Fibroblast of gingiva (primary cell): ENCODE data around the gene USP3.
"Not testable (repeated sequence)": the region's sequence is repeated elsewhere in the genome, so short reads cannot be mapped to it uniquely, and the experiment has no call there.

Source experiments
- DNase-seq: peaks from one replicate; pipeline ENCODE4 v3.0.0-alpha.2; 2011; ENCODE audit warnings: low read depth

The USP3 gene

GRCh38 chr15:63476229-63476632 is 28.2 kb upstream of the USP3 start:
- DNase-seq = peak; percentile 90

GRCh38 chr15:63478243-63478642 is 26.1 kb upstream of the USP3 start:
- no peak for DNase-seq

GRCh38 chr15:63480441-63480821 is 24.0 kb upstream of the USP3 start:
- DNase-seq = no peak

DNA sequence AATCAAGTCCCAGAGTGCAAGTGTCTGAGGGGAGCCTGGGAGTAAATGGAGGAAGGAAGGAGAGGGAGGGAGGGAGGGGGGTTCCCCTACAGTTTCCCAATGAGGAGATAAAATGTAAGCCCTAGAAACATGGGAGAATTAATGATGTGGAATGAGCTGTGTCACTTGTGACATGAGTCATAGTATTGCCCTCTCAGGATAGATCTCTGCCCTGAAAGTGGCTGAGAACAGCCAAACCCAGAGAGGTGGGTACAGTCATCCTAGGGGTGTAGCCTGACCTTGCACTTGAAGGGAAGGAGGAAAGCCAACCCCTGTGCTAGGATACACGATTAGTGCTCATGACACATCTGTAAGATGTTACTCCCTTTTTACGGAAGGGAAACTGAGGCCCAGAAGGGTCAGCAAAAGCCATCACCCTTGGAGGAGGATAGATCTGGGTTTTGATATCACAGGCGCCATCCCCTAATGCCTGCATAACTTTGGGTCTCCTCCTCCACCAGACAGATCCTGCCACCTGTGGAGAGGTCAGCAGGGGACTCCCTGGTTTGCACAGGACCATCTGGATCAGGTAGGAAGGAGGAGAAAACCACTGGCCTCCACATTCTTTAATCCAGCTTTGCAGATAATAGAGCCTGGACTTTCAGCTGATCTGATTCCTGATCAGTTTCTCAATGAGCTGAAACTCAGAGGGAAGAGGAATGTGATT is 23.1 kb upstream of the USP3 start:
- DNase-seq = no peak

- DNase-seq = no peak
These were observed 21.5 kb upstream of the USP3 start for GRCh38 chr15:63482874-63483323.

- DNase-seq = peak; percentile 54
These were observed 20.6 kb upstream of the USP3 start for GRCh38 chr15:63483521-63484371.

- DNase-seq = no peak
These were observed 19.8 kb upstream of the USP3 start for GRCh38 chr15:63484433-63485186.

DNA sequence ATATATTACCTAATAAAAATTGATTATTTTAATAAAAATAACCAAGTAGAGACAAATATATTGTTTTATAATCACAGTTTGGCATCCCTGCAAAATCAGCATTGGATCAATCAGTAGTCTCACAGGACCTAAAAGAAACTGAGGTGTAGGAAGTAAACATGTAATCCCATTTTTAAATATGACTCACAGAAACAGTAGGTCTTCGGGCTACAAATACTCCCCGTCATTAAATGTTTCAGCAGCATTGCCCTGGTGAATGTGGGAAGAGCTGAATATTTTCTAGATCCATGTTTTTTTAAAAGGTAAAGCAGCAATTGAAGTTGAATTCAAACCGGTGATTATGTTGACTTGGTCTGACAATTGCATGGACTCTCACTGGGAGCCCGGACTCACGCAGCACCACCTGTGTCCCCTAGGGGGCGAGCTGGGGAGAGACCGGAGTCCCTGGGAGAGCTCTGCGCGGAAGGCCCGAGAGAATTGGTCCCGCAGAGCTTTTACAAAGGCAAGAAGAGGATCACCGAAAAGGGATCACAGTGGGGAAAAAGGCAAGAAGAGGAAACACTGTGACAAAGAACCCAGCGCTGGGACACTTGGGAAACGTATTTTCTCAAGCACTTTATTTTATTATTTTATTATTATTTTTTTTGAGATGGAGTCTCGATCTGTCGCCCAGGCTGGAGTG is 17.2 kb upstream of the USP3 start:
- DNase-seq = peak; percentile 60

DNA sequence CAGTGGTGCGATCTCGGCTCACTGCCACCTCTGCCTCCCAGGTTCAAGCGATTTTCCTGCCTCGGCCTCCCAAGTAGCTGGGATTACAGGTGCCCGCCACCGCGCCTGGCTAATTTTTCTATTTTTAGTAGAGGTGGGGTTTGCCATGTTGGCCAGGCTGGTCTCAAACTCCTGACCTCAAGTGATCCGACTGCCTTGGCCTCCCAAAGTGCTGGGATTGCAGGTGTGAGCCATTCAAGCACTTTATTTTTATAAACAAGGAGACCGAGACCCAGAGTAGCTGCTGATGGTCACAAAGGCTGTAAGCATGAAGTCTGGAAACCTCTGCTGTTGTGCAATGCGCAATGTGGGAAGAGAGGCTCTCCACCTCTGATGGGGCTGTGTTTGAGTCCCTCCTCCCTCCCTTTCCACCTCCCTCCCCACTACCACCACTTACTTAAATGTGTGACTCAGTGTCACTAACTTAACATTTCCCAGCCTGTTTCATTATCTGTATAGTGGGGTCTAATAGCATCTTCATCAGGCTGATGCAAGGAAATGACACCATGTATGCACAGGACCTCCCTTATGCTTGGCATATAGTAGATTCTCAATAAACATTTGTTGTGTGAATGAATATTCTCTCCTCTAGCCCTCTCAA is 16.5 kb upstream of the USP3 start:
- not testable (repeated sequence) for DNase-seq

DNA sequence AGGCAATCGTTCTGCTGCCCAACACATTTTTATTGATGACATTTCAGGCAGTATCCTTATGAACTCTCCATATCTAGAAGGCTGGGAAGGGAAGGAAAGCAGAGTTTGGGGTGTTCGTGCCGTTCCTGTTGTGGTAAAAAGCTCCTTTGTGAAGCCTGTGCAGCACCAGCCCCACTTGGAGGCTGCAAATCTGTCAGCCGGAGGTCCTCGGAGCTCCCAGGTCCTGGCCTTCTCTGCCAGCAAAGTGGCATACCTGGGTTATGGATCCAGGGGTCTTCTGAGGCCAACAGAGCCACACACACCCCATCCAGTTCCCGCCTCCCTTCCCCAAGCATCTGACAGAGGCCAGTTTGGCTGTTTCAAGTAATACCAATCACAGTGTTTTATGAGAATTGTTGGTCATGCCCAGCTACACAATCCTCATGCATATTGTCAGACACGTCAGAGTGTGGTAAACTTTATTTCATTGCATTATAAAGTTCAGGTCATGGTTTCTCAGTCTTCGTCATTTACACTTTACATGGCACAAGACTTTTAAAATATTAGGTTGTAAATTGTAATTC is 15.9 kb upstream of the USP3 start:
- no peak for DNase-seq

- DNase-seq = no peak
These were observed 15.0 kb upstream of the USP3 start for GRCh38 chr15:63489352-63489751.

DNA sequence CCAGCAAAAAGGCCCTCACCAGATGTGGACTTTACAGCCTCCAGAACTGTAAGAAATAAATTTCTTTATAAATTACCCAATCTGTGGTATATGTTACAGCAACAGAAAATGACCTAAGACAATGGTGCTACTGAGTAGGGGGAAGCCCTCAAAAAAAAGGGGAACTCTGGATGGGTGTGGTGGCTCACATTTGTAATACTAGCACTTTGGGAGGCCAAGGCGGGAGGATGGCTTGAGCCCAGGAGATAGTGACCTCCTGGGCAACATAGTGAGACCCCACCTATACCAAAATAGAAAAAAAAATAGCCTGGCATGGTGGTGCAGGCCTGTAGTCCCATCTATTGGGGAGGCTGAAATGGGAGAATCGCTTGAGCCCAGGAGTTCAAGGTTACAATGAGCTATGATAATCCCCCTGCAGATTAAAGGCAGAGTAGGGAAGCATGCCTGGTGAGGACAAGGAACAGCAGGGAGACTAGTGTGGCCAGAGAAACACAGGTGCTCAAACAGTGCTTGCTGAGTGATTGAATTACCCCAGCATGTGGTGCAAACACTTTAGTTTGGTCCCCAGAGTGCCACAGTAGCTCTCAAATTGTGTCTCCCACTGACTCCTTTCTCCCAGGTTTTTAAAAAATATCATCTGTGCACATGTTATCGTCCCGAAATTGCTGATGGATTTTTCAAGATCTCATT is 13.9 kb upstream of the USP3 start:
- DNase-seq = no peak

DNA sequence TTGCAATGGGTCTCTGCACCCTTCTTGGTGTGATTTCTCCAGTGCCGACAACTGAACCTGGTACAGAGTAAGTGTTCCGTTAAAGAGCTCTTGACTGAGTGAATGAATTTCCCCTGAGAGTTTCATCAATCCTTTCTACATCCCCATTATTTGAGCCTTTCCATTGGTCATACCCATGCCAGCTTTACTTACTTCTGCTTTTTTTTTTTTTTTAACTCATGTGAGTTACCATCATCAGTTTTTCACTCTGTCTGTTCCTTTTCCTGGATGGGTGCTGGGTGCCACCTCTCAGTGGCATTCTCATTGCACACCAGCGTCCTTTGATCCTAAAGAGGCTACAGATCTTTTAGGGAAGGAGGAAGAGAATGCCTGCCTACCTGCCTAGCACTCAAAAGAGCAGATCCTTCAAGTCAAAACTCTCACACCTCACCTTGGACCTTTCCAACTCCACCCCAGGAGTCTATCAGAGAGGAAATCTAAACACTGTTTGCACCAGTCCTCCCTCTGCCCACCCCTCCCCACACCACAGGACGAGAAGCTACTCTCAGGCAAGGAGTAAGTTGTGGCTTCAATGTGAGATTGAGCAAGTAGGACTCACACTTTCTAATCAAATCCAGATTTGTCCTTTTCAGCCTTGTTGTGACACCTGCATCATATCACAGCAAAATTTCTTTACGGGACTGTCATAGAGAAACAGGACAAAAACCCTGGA is 13.1 kb upstream of the USP3 start:
- peak; percentile 75 for DNase-seq

GRCh38 chr15:63491979-63492378 is 12.4 kb upstream of the USP3 start:
- peak; percentile 30 for DNase-seq

DNA sequence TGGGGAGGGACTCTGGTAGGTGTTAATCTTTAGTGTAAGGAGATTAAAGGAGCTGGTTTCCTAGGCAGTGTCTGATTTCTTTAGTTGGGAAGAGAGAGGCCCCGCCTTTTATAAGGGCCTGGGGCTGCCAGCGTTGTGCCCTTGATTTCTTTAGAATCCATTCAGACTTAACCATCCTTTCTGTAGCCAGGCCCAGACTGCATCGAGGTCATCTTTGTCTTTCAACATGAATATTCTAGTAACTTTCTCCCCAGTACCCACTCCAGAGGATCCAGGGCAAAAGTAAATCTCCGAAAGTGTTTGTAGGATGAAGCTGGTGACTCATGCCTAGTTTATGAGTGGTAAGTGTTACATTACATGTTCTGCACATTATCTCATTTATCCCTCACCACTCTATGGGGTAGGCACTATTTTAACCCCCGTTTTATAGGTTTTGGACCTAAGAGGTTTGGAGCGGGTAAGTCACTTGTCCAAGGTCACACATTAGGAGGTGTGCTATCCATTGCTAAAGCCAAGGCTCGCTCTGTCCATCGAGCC is 11.8 kb upstream of the USP3 start:
- peak; percentile 77 for DNase-seq

- DNase-seq = no peak
These were observed 11.0 kb upstream of the USP3 start for GRCh38 chr15:63493436-63493835.

GRCh38 chr15:63494408-63494807 is 10.0 kb upstream of the USP3 start:
- no peak for DNase-seq

DNA sequence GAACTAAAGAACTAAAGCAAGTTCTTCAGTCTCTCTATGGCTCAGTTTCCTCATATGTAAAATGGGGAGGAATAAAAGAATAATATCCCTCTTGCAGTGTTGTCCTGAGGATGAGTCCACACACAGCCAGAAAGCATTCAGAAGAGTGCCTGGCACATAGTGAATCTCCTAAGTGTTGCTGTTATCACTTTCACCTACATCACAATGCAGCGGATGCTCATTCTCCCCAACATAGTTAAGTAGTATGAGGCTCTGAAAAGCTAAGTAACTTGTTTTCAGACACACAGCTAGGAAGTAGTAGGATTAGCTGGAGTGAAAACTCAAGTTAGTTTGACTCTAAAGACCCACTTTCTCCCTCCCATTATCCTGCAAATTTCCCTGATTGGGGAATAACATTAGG is 9.1 kb upstream of the USP3 start:
- DNase-seq = no peak

- DNase-seq = no peak
These were observed 8.5 kb upstream of the USP3 start for GRCh38 chr15:63495780-63496488.
